Fibroblast of lung (primary cell): ENCODE data around the gene TSHZ2. TPM values are rescaled to one million over a fixed set of nuclear protein-coding genes. Genes with fewer than 3 reads are reported as not detected.
"Not testable (repeated sequence)": the region's sequence is repeated elsewhere in the genome, so short reads cannot be mapped to it uniquely, and the experiment has no call there.

ENCODE experiments used
- DNase-seq, 2 donors: peaks; one replicate each; pipeline versions ENCODE4 v3.0.0 to v3.0.0-alpha.2; 2010; ENCODE audit warnings: low read depth in 2 of 2
- H2AFZ ChIP-seq: 2 replicates; pipeline ENCODE4 v1.5.1; 2012; ENCODE audit warnings: low read length, control low read depth, inconsistent platforms
- H3K27ac ChIP-seq: 2 replicates; pipeline ENCODE4 v1.5.1; 2011; ENCODE audit warnings: low read length, control low read depth; ENCODE audit not compliant: insufficient read depth
- H3K27me3 ChIP-seq: 2 replicates; pipeline ENCODE4 v1.5.1; 2011; ENCODE audit warnings: mild to moderate bottlenecking, low read length; ENCODE audit not compliant: control insufficient read depth, insufficient read depth
- H3K36me3 ChIP-seq: 2 replicates; pipeline ENCODE4 v1.5.1; 2011; ENCODE audit warnings: low read length; ENCODE audit not compliant: control insufficient read depth, insufficient read depth
- H3K4me1 ChIP-seq: 2 replicates; pipeline ENCODE4 v1.5.1; 2011; ENCODE audit warnings: low read length; ENCODE audit not compliant: control insufficient read depth, insufficient read depth; ENCODE audit errors: extremely low read depth
- H3K4me2 ChIP-seq: 2 replicates; pipeline ENCODE4 v1.5.1; 2011; ENCODE audit warnings: low read length, control low read depth; ENCODE audit not compliant: insufficient read depth; ENCODE audit errors: extremely low read depth
- H3K4me3 ChIP-seq, 4 experiments: fragments of 200-600 bp in 1 of 4; sonication (generic) in 1 of 4; replicated peaks in 1 of 4; 2 replicates each; pipeline ENCODE4 v1.5.1; 2011 to 2016; ENCODE audit warnings: low read length in 4 of 4, low read depth in 3 of 4, mild to moderate bottlenecking in 3 of 4, control low read depth in 2 of 4, inconsistent platforms in 1 of 4, mixed read lengths in 1 of 4; ENCODE audit not compliant: insufficient read depth in 1 of 4; ENCODE audit errors: control extremely low read depth in 1 of 4
- H3K79me2 ChIP-seq: 2 replicates; pipeline ENCODE4 v1.5.1; 2012; ENCODE audit warnings: mild to moderate bottlenecking, low read length, inconsistent platforms; ENCODE audit not compliant: control insufficient read depth, insufficient read depth
- H3K9ac ChIP-seq: 2 replicates; pipeline ENCODE4 v1.5.1; 2011; ENCODE audit warnings: mild to moderate bottlenecking, low read length, control low read depth; ENCODE audit not compliant: insufficient read depth
- H3K9me3 ChIP-seq: 2 replicates; pipeline ENCODE4 v1.5.1; 2012; ENCODE audit warnings: low read depth, low read length; ENCODE audit not compliant: control insufficient read depth, insufficient read depth
- H4K20me1 ChIP-seq: 2 replicates; pipeline ENCODE4 v1.5.1; 2011; ENCODE audit warnings: low read length; ENCODE audit not compliant: control insufficient read depth, insufficient read depth; ENCODE audit errors: extremely low read depth
- EZH2 ChIP-seq: IDR thresholded peaks from 2 replicates; pipeline ENCODE4 v1.5.1; 2012; ENCODE audit warnings: low read length, control low read depth, mild to moderate bottlenecking; ENCODE audit errors: missing control alignments
- polyA plus RNA-seq, 2 donors: library from polyadenylated mRNA; depleted of rRNA in 1 of 2; stranded (reverse) in 1 of 2; unstranded in 1 of 2; fragments of >200 nt; gene quantifications; 2 replicates each; pipeline ENCODE4 v1.2.1, GENCODE V29; 2011 to 2012; ENCODE audit warnings: missing spikeins in 1 of 2
- total RNA-seq: library from RNA; depleted of rRNA; stranded (reverse); fragments of >200 nt; gene quantifications from 2 replicates; pipeline ENCODE4 v1.2.1, GENCODE V29; 2014
- TF ChIP-seq, protein P1 (sequence below), 2 donors: IDR thresholded peaks in 1 of 2; conservative IDR thresholded peaks in 1 of 2; 1 replicate in 1 of 2; 2 replicates in 1 of 2; pipeline ENCODE4 v1.5.1; 2011 to 2012; ENCODE audit warnings: low read length in 2 of 2, control low read depth in 1 of 2, inconsistent platforms in 1 of 2, low read depth in 1 of 2, mild to moderate bottlenecking in 1 of 2

TSHZ2 gene
- total and polyA plus RNA-seq, 2 donors (not counting 1 experiment from before 2014, with no cell fraction given) = 0.15 to 2.6 TPM

- Histone ChIP-seq H3K36me3 (no peaks in the 10 kb centered on the region), H3K27ac (no peak overlapping the region), H3K9me3 (no peaks in the 10 kb centered on the region), H3K27me3 (no peaks in the 10 kb centered on the region), H3K9ac (no peak overlapping the region), H4K20me1 (no peaks in the 10 kb centered on the region), H3K4me1 (no peaks in the 10 kb centered on the region), H3K4me3 (no peak overlapping the region), H3K4me2 (no peak overlapping the region), H3K79me2 (no peaks in the 10 kb centered on the region), H2AFZ (no peak overlapping the region)
- DNase-seq = peak in 1 of 2 donors; percentile 70
- TF ChIP-seq, protein P1, sequence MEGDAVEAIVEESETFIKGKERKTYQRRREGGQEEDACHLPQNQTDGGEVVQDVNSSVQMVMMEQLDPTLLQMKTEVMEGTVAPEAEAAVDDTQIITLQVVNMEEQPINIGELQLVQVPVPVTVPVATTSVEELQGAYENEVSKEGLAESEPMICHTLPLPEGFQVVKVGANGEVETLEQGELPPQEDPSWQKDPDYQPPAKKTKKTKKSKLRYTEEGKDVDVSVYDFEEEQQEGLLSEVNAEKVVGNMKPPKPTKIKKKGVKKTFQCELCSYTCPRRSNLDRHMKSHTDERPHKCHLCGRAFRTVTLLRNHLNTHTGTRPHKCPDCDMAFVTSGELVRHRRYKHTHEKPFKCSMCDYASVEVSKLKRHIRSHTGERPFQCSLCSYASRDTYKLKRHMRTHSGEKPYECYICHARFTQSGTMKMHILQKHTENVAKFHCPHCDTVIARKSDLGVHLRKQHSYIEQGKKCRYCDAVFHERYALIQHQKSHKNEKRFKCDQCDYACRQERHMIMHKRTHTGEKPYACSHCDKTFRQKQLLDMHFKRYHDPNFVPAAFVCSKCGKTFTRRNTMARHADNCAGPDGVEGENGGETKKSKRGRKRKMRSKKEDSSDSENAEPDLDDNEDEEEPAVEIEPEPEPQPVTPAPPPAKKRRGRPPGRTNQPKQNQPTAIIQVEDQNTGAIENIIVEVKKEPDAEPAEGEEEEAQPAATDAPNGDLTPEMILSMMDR (conservative IDR thresholded peaks at IDR 0.05 in 1 of 2, IDR thresholded peaks at IDR 0.05 in 1 of 2; ENCODE audit: low read depth in 1 of 2, low read length in 2 of 2) = no peak
- no peak for TF ChIP-seq EZH2
These were observed 49.8 kb downstream of the TSHZ2 start for GRCh38 chr20:53021934-53022333.

- no peaks in the 10 kb centered on the region for H4K20me1 ChIP-seq
- H3K4me3 ChIP-seq = no peak overlapping the region
- H3K4me2 ChIP-seq = no peak overlapping the region
- no peaks in the 10 kb centered on the region for H3K9me3 ChIP-seq
- no peaks in the 10 kb centered on the region for H3K79me2 ChIP-seq
- no peak overlapping the region for H2AFZ ChIP-seq
- no peaks in the 10 kb centered on the region for H3K4me1 ChIP-seq
- H3K27me3 ChIP-seq = no peaks in the 10 kb centered on the region
- no peak overlapping the region for H3K9ac ChIP-seq
- no peak overlapping the region for H3K27ac ChIP-seq
- H3K36me3 ChIP-seq = no peaks in the 10 kb centered on the region
- TF ChIP-seq, protein P1 (conservative IDR thresholded peaks at IDR 0.05 in 1 of 2, IDR thresholded peaks at IDR 0.05 in 1 of 2; ENCODE audit: low read depth in 1 of 2, low read length in 2 of 2) = no peak
- no peak for TF ChIP-seq EZH2
- DNase-seq = peak in 1 of 2 donors; percentile 80
These were observed 51.8 kb downstream of the TSHZ2 start for GRCh38 chr20:53023732-53024520.

GRCh38 chr20:53024653-53025052, 52.5 kb downstream of the TSHZ2 start:
- H3K4me3 ChIP-seq, H3K27me3 ChIP-seq, H4K20me1 ChIP-seq, H2AFZ ChIP-seq, H3K4me2 ChIP-seq, H3K36me3 ChIP-seq, H3K9me3 ChIP-seq, H3K79me2 ChIP-seq, H3K9ac ChIP-seq, DNase-seq, H3K4me1 ChIP-seq, H3K27ac ChIP-seq: not testable (repeated sequence)
